Pancreas (tissue), 10 donors: ENCODE measurements around the gene JAM3. TPM values are rescaled to one million over a fixed set of nuclear protein-coding genes. Genes with fewer than 3 reads are reported as not detected.

Experiments
- ATAC-seq, 4 donors: fragments of 200-7000 bp; cut with Tn5 transposase; one replicate each; pipeline versions ENCODE4 v1.8.0 to v1.9.1; 2020; ENCODE audit warnings: mild to moderate bottlenecking in 4 of 4, moderate library complexity in 4 of 4
- DNase-seq, 6 donors: peaks; one replicate each; pipeline ENCODE4 v3.0.0-alpha.2; 2020
- FAIRE-seq: peaks from 2 replicates; lab custom pipeline; 2012; peaks lifted over from hg19 to GRCh38; lab: Jason Lieb, UNC
- H3K27ac ChIP-seq, 4 donors: fragments of 200-600 bp; sonication (generic); 1 replicate in 3 of 4; 2 replicates in 1 of 4; pipeline versions ENCODE4 v1.5.0 to v1.8.0; 2020
- H3K27me3 ChIP-seq, 4 donors: fragments of 200-600 bp; one replicate each; pipeline ENCODE4 v1.8.0; 2021
- H3K36me3 ChIP-seq, 3 donors: fragments of 200-600 bp; sonication (generic) in 1 of 3; one replicate each; pipeline versions ENCODE4 v1.5.0 to v1.8.0; 2020 to 2021
- H3K4me1 ChIP-seq, 3 donors: fragments of 200-600 bp; one replicate each; pipeline ENCODE4 v1.8.0; 2021
- H3K4me3 ChIP-seq, 4 donors: fragments of 200-600 bp; sonication (generic) in 2 of 4; one replicate each; pipeline versions ENCODE4 v1.5.0 to v1.8.0; 2020 to 2021
- H3K9me3 ChIP-seq, 4 donors: fragments of 200-600 bp; one replicate each; pipeline ENCODE4 v1.8.0; 2021
- CTCF ChIP-seq, 4 donors: fragments of 200-600 bp; sonication (generic) in 3 of 4; IDR thresholded peaks; one replicate each; pipeline versions ENCODE4 v1.5.0 to v1.8.0; 2021; ENCODE audit warnings: antibody characterized with exemption in 4 of 4
- WGBS, 2 donors: extraction: QIAGEN DNeasy Blood & Tissue Kit; methylation state at CpG; one replicate each; pipeline ENCODE4 v1.1.7; 2013; 5-methylcytosine and 5-hydroxymethylcytosine counted together
- intact Hi-C, 3 donors: fragments of 100-400 bp; cut with DNase I; formaldehyde crosslinking; loops; one replicate each; pipeline versions ENCODE4 v1.11.1 to v1.14.2; 2022
- polyA plus RNA-seq, 2 donors: library from polyadenylated mRNA; stranded (reverse); fragments of 200-250 nt; gene quantifications; one replicate each; pipeline ENCODE4 v1.2.3, GENCODE V29; 2013
- total RNA-seq, 6 donors: library from RNA; stranded (reverse); fragmentation: NEBNext Ultra II Directional in 4 of 6; extraction: Animal tissue kit (Norgen Biotek cat#: 25700) in 4 of 6; gene quantifications; one replicate each; pipeline versions ENCODE4 v1.2.1 to v1.2.4, GENCODE V29; 2021 to 2023
- donor health status: healthy with polysubstance abuse.
- donor health status: DM: no; HTN: no; CAD: no; lungs with moderate emphysema.
- donor health status: DM: no; HTN: no; CAD: no.
- donor health status: control.
- donor health status: control.
- donor health status: Bipolar disorder and iron deficiency.
- donor health status: DM: yes; HTN: yes; CAD: no.
- donor health status: DM: no; HTN: no; CAD: no.
- donor health status: DM: no; HTN: no; CAD: no.
- donor health status: DM: yes; HTN: yes; CAD: no.

Gene JAM3
- total and polyA plus RNA-seq, 8 donors, result 1.7 to 11.0 (median 4.2) TPM

GRCh38 chr11:134155946-134156865 lies 87.3 kb downstream of the JAM3 start:
- FAIRE-seq (no peak), DNase-seq (no peak), ATAC-seq (no peak)
- no peaks in the 10 kb centered on the region for H3K9me3 ChIP-seq
- TF ChIP-seq CTCF (IDR thresholded peaks at IDR 0.05), result no peak
- no peaks in the 10 kb centered on the region for H3K4me1 ChIP-seq
- intact Hi-C loops, result no loop called here
- no peak overlapping the region for H3K27ac ChIP-seq
- WGBS, 2 donors, result 92 to 94% methylated on average over 28 of the region's 28 CpGs
- H3K27me3 ChIP-seq, result no peaks in the 10 kb centered on the region
- peaks cover 5 to 28% (median 6%) of the 10 kb centered on the region in 3 donors for H3K36me3 ChIP-seq
- no peak overlapping the region for H3K4me3 ChIP-seq

- intact Hi-C loops, result no loop called here
- ATAC-seq (no peak), DNase-seq (no peak), FAIRE-seq (no peak)
- H3K36me3 ChIP-seq, result peaks cover 6 to 24% (median 6%) of the 10 kb centered on the region in 3 donors
- H3K4me3 ChIP-seq, result no peak overlapping the region
- H3K9me3 ChIP-seq, result no peaks in the 10 kb centered on the region
- H3K27me3 ChIP-seq, result no peaks in the 10 kb centered on the region
- H3K27ac ChIP-seq, result no peak overlapping the region
- H3K4me1 ChIP-seq, result no peaks in the 10 kb centered on the region
- TF ChIP-seq CTCF (IDR thresholded peaks at IDR 0.05), result no peak
- 63 to 64% methylated on average over 4 of the region's 4 CpGs for WGBS, 2 donors
These were observed 88.6 kb downstream of the JAM3 start for GRCh38 chr11:134157451-134157850.

- Histone ChIP-seq H3K27me3 (no peaks in the 10 kb centered on the region), H3K4me3 (no peak overlapping the region), H3K27ac (no peak overlapping the region), H3K9me3 (no peaks in the 10 kb centered on the region), H3K4me1 (no peaks in the 10 kb centered on the region), H3K36me3 (peaks cover 6 to 24% (median 6%) of the 10 kb centered on the region in 3 donors)
- FAIRE-seq, result no peak
- TF ChIP-seq CTCF (IDR thresholded peaks at IDR 0.05), result no peak
- intact Hi-C loops, result no loop called here
- 94 to 98% methylated on average over 9 of the region's 9 CpGs for WGBS, 2 donors
- DNase-seq, result no peak
- no peak for ATAC-seq
These were observed 89.2 kb downstream of the JAM3 start for GRCh38 chr11:134158023-134158422.

GRCh38 chr11:134159652-134160051 lies 90.8 kb downstream of the JAM3 start:
- H3K36me3 ChIP-seq, result peaks cover 6 to 24% (median 6%) of the 10 kb centered on the region in 3 donors
- intact Hi-C loops, result no loop called here
- no peaks in the 10 kb centered on the region for H3K27me3 ChIP-seq
- H3K4me1 ChIP-seq, result no peaks in the 10 kb centered on the region
- H3K4me3 ChIP-seq, result no peak overlapping the region
- no peak for TF ChIP-seq CTCF (IDR thresholded peaks at IDR 0.05)
- no peak overlapping the region for H3K27ac ChIP-seq
- ATAC-seq, result no peak
- FAIRE-seq, result no peak
- no peaks in the 10 kb centered on the region for H3K9me3 ChIP-seq
- DNase-seq, result no peak
- 91 to 92% methylated on average over 9 of the region's 9 CpGs for WGBS, 2 donors
